Measurements from ENCODE around the gene EZH2.

The EZH2 gene

DNA sequence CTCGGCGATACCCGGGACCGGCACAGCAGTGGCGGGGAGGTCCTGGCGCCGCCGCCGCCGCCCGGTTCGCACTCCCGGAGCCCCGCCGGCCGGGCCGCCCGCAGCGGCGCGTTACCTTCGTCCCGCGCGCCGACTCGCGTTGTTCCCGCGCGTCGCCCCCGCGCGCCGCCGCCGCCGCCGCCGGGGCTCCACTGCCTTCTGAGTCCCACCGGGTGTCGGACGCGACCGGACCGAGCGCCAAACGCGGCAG, at the start of gene EZH2:
TSS of gene EZH2 (minus strand) at position 243 of the 250 bp plus-strand sequence. CDS start 36,993 bp downstream, outside the sequence.
- TF ChIP-seq, protein P1, sequence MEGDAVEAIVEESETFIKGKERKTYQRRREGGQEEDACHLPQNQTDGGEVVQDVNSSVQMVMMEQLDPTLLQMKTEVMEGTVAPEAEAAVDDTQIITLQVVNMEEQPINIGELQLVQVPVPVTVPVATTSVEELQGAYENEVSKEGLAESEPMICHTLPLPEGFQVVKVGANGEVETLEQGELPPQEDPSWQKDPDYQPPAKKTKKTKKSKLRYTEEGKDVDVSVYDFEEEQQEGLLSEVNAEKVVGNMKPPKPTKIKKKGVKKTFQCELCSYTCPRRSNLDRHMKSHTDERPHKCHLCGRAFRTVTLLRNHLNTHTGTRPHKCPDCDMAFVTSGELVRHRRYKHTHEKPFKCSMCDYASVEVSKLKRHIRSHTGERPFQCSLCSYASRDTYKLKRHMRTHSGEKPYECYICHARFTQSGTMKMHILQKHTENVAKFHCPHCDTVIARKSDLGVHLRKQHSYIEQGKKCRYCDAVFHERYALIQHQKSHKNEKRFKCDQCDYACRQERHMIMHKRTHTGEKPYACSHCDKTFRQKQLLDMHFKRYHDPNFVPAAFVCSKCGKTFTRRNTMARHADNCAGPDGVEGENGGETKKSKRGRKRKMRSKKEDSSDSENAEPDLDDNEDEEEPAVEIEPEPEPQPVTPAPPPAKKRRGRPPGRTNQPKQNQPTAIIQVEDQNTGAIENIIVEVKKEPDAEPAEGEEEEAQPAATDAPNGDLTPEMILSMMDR (IDR thresholded peaks at IDR 0.05; ENCODE audit: low read depth, low read length) = no peak
- DNase-seq (ENCODE audit: extremely low read depth, low read depth) = no peak

DNA sequence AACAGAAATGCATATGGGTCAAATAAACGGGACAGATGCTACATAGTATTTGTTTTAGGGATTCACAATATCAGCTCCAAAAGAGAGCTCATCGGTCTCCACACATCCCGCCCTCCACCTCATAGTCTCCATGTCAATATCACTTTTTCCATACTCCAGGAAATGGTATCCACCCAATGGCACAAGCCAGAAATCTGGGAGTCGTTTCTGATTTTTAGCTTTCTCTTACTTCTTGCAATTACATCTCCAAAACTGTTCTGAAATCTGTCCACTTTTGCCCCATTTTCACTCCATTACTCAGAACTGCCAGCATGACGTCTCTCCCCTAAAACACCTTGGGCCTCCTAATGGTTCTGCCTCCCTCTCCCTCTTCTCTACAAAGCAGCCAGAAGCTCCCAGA, 47.4 kb upstream of the EZH2 start:
- DNase-seq (ENCODE audit: extremely low read depth, low read depth) = no peak
- TF ChIP-seq, protein P1 (IDR thresholded peaks at IDR 0.05; ENCODE audit: low read depth, low read length) = no peak

DNA sequence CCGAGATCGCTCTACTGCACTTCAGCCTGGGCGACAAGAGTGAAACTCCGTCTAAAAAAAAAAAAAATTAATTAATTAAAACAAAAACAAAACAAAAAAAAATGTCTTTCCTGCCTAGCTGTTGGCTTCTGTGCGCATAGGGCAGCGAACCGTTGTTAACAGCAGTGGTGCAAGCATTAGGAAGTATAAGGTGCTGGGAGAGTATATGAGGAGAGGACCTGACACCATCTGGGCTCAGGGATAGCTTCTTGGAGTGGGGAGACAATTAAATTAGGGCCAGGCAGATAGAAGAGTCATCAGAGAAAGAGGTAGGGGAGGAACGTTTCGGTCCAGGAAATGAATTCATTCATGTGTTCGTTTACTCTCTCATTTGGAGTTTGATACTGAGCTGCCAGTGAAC, 46.2 kb upstream of the EZH2 start:
- no peak for DNase-seq (ENCODE audit: extremely low read depth, low read depth)

DNA sequence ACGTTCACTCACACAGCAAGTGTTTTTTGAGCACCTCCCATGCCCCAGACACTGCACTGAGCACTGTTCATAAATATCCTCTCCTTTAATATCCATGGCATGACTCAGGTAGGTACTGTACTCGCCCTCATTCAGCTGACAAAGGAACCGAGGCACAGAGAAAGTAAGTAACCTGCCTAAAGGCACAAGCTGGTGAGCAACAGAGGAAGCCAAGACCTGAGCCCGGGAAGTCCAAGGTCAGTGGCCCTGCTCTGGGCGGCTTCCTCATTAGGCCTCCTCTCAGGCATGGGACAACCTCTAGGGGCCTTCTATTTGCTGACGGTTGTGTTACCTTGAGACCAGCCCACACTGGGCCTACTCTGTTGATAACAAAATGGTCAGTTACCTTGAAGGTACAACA, 45.1 kb upstream of the EZH2 start:
- TF ChIP-seq, protein P1 (IDR thresholded peaks at IDR 0.05; ENCODE audit: low read depth, low read length) = no peak

More for the DNA sequence above, 46.2 kb upstream of the EZH2 start:
- TF ChIP-seq, protein P1 (IDR thresholded peaks at IDR 0.05; ENCODE audit: low read depth, low read length) = no peak

DNA sequence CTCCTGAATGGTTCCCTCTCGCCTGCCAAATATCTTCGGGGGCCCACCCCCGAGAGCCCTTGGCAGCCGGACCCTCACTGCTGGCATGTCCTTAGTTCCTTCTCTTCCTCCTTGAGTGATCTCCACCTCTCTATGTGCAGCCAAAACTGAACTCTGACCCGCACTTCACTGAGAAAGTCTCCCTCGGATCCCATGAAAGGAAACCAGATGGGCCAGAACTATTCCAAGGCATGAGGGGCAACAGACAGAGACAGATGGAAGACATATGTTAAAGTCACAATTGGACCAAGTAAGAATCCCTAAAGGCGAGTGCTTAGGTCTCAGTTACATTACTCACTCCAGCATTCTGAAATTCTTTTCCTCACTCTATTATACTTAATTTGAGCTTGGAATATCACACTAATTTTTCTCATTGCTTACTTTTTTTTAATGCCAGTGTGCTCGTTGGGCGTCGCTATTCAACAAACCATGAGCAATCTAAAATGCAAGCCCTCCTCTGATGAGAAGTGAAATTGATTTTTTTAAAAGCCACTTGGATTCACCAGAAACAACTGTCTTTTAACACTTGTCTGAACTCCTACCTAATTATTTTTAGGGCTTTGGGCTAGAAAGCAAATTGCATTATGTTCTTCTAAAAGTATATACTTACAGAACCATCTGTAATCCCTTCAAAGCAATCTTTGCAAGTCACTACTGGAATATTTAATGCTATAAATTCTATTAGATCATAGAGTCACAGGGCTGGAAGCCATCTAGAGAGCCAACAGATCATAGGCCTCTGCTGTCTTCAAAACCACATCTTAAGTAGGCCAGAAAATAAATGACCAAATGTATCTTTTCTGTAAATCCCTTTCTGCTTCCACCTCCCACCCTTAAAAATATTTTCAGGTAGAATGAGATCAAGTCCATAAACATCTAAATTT, 43.3 kb upstream of the EZH2 start:
- TF ChIP-seq, protein P1 (IDR thresholded peaks at IDR 0.05; ENCODE audit: low read depth, low read length) = no peak
- DNase-seq (ENCODE audit: extremely low read depth, low read depth) = no peak

More for the DNA sequence above, 45.1 kb upstream of the EZH2 start:
- no peak for DNase-seq (ENCODE audit: extremely low read depth, low read depth)

DNA sequence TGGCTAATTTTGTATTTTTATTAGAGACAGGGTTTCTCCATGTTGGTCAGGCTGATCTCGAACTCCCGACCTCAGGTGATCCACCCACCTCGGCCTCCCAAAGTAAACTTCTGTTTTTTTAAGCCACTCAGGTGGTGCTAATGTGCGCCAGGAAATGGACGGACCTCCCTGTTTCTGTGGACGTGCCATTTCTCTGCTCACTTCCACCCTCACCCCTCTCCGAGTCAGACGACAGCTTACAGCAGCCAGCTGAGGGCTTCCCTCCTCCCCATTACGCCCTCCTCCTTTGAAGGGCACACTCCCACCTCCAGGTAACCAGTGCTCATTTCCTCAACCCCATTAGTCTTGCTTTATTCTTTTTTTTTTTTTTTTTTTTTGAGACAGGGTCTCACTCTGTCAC, 41.7 kb upstream of the EZH2 start:
- TF ChIP-seq, protein P1 (IDR thresholded peaks at IDR 0.05; ENCODE audit: low read depth, low read length) = no peak
- no peak for DNase-seq (ENCODE audit: extremely low read depth, low read depth)

DNA sequence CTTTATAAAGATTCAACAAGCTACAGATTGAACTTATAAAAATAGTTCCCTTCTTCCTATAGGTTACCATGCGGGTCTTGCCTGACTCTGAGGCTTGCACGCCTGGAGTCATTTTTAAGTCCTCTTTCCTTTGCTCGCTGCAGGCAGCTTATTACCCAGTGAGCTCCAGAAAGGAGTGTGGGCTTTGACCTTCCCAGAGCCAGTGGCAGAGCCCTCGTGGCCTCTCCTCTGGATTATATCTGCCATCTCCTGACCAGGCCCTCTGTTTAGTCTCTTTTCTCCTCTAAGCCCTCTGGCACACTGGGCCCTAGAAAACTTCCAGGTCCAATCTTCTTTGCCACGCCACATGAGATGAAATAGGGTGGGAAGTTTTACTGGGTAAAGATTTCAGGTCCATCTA, 39.9 kb upstream of the EZH2 start:
- TF ChIP-seq, protein P1 (IDR thresholded peaks at IDR 0.05; ENCODE audit: low read depth, low read length) = no peak
- DNase-seq (ENCODE audit: extremely low read depth, low read depth) = no peak
